ENCODE results near the gene RALGPS1. TPM values are rescaled to one million over a fixed set of nuclear protein-coding genes. Genes with fewer than 3 reads are reported as not detected.
A peak's percentile ranks its signal among the peaks of the same experiment; 100 is the strongest.

RALGPS1 gene
- total RNA-seq, 1 donor from 2014 or later: 86.6 TPM

- no peak for DNase-seq
These were observed 278.9 kb downstream of the RALGPS1 start for GRCh38 chr9:127193483-127193882.

- DNase-seq: no peak
These were observed 280.5 kb downstream of the RALGPS1 start for GRCh38 chr9:127194881-127195713.

GRCh38 chr9:127195976-127196825 lies 281.6 kb downstream of the RALGPS1 start:
- DNase-seq: no peak

GRCh38 chr9:127196826-127197145 lies 282.2 kb downstream of the RALGPS1 start:
- DNase-seq: no peak

DNA sequence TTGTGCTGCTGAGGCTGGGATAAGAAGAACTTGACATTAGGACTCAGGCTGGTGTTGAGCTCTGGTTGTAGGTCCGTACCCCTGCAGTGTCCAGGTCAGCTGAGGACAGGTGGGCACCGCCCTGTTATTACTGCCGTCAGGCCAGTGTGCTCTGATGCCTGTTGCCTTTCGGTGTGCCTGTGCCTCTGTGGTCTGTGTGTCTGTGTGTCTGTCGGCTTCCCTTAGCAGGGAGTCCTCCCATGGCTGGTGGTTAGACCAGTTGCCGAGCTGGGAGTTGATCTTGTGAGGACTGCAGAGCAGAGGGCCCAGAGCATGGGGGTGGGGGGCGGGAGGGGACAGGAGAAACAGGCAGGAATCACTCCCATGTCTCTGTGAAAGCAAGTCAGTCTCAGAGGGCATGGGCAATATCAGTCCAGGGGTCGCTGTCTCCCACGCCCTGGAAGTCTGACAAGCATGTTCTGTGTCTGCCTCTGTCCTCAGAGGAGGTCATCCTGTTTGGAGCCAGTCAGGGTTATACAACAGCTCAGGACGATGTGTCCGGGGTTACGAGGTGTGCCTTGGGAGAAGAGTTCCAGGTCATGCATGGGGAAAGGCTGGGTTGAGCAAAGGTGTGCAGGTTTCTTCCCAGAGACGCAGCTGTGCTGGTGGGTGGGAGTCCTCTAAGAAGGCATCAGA lies 282.7 kb downstream of the RALGPS1 start:
- no peak for DNase-seq

GRCh38 chr9:127197861-127198430 lies 283.4 kb downstream of the RALGPS1 start:
- no peak for DNase-seq

DNA sequence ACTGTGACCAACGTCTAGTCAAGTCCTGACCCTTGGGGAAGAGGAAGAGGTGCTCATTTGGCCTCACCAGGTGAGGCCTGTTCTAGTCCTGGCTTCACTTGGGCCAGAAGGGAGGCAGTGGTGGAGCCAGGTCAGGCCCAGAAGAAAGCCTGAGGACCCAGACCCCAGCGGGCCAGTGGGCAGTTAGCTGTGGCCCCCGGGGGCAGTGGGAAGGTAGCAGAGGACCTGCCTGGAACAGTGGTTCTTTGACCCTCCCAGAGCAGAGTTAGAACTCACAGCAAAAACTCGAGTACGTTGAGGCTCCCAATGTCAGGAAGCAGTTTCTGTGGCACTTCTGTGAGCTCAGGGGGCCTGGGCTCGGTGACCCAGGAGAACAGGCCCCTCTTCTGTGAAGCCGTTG lies 284.0 kb downstream of the RALGPS1 start:
- DNase-seq: no peak

- peak; percentile 44 for DNase-seq
These were observed 284.6 kb downstream of the RALGPS1 start for GRCh38 chr9:127199001-127199791.

DNA sequence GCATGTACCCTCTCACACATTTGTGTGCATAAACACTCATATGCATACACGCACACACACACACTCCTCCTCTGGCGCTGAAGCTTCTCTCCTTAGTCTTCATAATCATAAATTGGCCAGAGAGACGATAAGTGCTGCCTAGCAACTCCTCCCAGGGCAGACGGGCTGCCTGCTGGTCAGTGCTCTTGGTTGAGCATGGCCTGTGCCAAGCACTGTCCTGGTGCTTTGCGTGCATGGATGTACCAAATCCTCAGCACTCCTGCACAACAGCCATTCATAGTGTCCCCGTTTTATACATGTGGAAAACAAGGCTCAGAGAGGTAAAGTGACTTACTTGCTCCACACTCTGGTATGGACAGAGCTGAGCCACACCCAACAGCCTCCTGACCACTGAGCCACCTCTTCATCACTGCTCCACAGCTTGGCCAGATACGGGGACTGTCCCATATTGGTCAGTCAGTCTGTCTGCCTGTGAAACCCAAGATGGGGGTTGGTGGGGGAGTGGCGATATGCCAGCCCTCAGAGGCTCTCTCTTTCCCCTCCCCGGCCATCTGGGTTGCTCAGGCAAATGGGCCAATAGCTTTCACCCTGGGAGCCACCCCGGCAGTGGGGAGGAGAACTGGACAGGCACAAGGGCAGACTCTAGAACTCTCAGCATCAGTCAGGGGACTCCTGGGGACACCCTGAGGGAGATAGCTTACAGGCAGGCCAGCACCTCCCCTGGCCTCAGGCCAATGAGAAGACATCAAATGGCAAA lies 285.7 kb downstream of the RALGPS1 start:
- DNase-seq: no peak

DNA sequence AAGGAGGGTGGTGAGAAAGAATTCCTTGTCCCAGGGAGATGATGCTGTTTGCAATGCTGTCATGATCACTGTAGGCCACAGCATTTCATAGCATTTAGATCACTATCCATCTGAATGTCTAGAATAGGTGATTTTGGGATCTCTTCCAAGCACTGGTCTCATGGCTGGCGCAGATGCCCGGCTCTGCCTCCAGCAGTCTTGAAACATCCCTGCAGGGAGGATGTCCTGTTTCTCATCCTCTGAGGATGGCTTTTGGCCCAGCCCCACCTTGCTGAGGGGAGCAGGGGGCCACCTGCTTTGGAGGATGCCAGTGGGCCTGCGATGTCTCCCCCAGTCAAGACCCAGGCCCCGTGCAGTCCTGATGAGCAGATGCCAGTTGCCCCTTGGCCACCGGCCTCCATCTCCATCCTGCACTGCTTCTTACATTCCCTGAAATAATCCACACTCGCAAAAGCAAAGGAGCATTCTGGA lies 286.5 kb downstream of the RALGPS1 start:
- DNase-seq: no peak

DNA sequence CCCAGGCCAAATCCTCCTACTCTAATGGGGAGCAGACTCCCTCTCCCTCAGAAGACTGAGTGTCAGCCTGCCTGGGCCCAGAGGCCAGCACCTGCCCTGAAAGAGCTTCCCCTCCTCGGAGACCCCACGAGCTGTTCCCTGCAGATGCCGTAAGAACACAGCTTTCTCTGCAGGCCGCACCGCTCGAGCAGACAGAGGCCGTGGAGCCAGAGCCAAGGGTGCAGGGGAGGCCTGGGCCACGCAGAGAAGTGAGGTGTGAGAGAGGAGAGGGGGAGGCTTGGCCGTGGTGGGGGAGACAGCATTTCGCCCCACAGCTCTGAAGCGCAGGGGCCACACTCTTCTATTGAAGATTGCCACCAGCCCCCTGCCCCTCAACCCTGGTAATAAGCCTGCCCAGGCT lies 287.1 kb downstream of the RALGPS1 start:
- no peak for DNase-seq

DNA sequence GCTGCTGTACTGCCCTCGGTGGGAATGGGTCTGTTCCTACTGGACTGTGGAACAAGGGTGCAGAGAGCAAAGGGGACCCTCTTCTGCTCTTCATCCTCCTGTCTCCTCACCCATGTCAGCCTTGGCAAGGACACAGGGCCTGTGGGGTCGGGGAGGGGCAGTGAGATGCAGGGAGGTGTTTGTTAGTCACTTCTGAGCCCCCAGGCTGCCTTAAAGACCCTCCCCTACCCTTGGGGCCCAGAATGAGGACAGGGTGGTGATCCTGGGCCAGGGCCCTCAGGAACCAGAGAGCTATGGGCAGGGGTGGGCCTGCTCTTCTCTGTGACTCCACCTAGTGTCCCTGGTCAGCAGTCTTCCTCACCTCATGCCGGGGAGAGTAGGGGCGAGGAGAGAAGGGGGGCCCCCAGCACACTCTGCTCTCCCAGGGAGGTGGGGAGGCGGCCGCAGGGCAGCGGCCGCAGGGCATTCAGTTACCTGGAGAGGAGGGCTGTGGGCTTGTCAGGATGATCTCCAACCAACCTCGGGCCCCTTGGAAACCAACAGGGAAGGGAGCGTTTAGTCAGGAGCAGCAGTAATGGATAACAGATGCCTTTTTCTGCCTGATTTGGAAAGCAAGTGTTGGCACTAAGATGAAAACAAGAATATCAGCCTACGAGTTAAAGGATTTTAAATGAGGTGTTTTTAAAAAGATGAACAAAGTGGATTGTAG lies 288.0 kb downstream of the RALGPS1 start:
- no peak for DNase-seq

DNA sequence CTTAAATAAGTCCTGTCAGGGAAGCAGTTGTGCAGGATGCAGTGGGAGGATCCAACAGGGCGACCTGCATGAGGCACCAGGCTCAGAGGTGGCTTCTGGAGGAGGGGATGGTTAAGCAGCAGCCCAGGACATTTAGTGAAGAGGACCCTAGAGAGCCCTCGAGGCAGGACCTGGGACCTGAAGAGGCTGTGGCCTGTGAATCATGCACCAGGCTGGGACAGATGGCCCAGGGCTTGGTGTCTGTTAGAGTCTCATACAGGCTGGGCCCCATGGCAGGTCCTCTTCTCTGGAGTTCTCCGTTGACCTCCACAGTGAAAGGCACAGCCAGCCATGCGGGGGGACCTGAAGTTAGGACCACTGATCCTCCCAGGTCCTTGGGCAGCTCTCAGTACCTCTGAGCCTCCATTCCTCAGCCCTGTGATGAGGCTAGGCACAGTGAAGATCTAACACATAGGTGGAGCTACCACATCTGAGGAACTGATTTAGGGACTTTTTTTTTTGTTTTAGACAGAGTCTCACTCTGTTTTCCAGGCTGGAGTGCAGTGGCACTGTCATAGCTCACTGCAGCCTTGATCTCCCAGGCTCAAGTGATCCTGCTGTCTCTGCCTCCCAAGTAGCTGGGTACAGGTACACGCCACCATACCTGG lies 289.2 kb downstream of the RALGPS1 start:
- DNase-seq: no peak

GRCh38 chr9:127204771-127205470 lies 290.3 kb downstream of the RALGPS1 start:
- DNase-seq: no peak

DNA sequence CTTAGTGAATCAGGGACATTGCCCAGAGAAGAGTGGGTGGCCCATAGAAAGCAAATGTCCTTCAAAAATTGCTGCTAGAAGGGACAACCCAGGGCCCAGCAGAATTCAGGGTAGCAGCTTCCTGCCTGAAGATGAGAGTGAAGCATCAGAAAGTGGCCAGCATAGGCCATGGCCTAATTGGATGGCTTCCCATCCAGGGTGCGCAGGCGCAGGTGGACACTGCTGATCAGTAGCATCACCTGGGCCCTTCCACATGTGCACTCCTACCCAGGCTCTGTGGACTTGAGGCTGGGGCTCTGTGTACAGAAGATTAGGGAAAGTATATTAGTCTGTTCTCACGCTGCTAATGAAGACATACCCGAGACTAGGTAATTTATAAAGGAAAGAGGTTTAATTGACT lies 291.4 kb downstream of the RALGPS1 start:
- no peak for DNase-seq

DNA sequence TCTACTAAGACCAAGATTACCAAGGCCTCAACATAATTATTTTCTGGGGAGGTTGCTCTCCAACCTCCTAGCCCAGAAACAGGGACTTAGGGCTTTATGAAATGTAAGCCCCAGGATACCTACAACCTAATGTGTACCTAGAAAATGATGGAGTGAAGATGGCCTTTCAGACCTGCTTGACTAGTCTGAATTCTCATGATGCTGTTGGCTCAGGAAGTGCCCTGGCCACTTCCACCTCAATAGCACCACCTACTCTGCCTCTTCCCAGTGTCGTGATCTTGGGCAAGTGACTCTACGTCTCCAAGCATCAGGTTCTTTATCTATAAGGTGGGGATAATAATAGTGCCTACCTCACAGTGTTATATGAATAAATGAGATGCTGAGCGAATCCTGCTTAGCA lies 292.1 kb downstream of the RALGPS1 start:
- DNase-seq: no peak

- no peak for DNase-seq
These were observed 293.3 kb downstream of the RALGPS1 start for GRCh38 chr9:127207734-127208410.

DNA sequence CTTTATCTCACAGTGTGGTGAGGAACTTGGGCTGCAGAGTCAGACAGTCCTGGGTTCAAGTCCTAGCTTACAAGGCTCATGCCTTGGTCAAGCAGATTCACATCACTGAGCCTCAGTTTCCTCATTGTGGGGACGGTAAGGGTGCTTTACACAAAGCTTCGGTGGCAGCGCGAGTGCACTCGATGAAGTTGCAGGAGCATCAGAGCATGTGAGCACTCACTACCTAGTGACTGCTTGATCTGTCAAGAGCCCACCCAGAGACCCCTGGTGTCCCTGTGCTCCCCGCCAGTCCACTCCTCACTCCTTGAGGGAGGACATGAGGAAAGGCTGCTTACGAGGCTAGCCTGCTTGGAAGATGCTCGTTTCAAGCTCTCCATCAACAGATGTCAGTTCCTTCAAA lies 293.8 kb downstream of the RALGPS1 start:
- DNase-seq: no peak

DNA sequence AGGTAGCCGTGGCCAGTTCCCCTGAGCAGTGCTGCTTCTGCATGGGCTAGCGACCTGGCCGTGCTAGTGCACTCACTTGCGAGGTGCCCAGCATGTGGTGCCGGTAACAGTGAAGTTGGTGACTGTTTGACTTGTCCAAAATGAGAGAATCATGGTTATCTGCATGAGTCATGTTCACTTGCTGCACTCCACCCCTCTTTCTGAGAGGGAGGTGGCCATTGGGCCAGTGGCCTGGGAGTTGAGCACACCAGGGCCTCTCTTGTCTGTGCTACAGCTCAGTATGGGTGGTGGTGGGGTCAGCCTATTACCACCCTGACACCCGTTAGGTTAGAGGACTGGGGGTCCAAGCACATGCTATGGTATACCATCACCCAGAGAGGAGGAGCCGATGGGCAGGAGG lies 294.6 kb downstream of the RALGPS1 start:
- DNase-seq: no peak
